Osteoblast (primary cell): ENCODE data around the gene SERPINI1. TPM values are rescaled to one million over a fixed set of nuclear protein-coding genes. Genes with fewer than 3 reads are reported as not detected.

Experiments used
- DNase-seq: peaks from one replicate; pipeline ENCODE4 v3.0.0; 2011; ENCODE audit warnings: low spot score, mixed read lengths; ENCODE audit not compliant: insufficient read length; ENCODE audit errors: missing footprints
- H2AFZ ChIP-seq: 2 replicates; pipeline ENCODE4 v1.6.0; 2011; ENCODE audit warnings: mild to moderate bottlenecking, low read length
- H3K27ac ChIP-seq: 2 replicates; pipeline ENCODE4 v1.5.1; 2011; ENCODE audit warnings: mild to moderate bottlenecking, low read depth, low read length, moderate library complexity
- H3K27me3 ChIP-seq: 2 replicates; pipeline ENCODE4 v1.6.0; 2012; ENCODE audit warnings: mild to moderate bottlenecking, control low read depth, inconsistent platforms, low read length, moderate library complexity; ENCODE audit not compliant: insufficient read depth
- H3K36me3 ChIP-seq: 2 replicates; pipeline ENCODE4 v1.5.1; 2011; ENCODE audit warnings: mild to moderate bottlenecking, low read length, control low read depth, moderate library complexity; ENCODE audit not compliant: insufficient read depth
- H3K4me1 ChIP-seq: 2 replicates; pipeline ENCODE4 v1.5.1; 2011; ENCODE audit warnings: mild to moderate bottlenecking, low read length, control low read depth, moderate library complexity; ENCODE audit not compliant: insufficient read depth
- H3K4me2 ChIP-seq: 2 replicates; pipeline ENCODE4 v1.6.0; 2011; ENCODE audit warnings: mild to moderate bottlenecking, low read length; ENCODE audit not compliant: insufficient read depth
- H3K4me3 ChIP-seq: fragments of 200-600 bp; sonication (generic); 3 replicates; pipeline ENCODE4 v1.5.1; 2012; ENCODE audit warnings: mild to moderate bottlenecking, low read length, inconsistent platforms; ENCODE audit not compliant: insufficient read depth
- H3K79me2 ChIP-seq: 2 replicates; pipeline ENCODE4 v1.6.0; 2012; ENCODE audit warnings: mild to moderate bottlenecking, low read length, control low read depth, inconsistent platforms; ENCODE audit not compliant: insufficient read depth
- H3K9me3 ChIP-seq: 2 replicates; pipeline ENCODE4 v1.5.1; 2011; ENCODE audit warnings: low read depth, low read length, control low read depth
- H4K20me1 ChIP-seq: 2 replicates; pipeline ENCODE4 v1.6.0; 2012; ENCODE audit warnings: mild to moderate bottlenecking, low read length, control low read depth; ENCODE audit not compliant: insufficient read depth
- total RNA-seq: library from RNA; depleted of rRNA; stranded (reverse); fragments of >200 nt; gene quantifications from 2 replicates; pipeline ENCODE4 v1.2.3, GENCODE V29; 2012
- TF ChIP-seq, protein P1 (sequence below): IDR thresholded peaks from 2 replicates; pipeline ENCODE4 v1.5.1; 2011; ENCODE audit warnings: mild to moderate bottlenecking, low read depth, low read length, moderate library complexity; ENCODE audit errors: extremely low read depth

SERPINI1 gene
- total RNA-seq, 1 donor = 1.4 TPM

DNA sequence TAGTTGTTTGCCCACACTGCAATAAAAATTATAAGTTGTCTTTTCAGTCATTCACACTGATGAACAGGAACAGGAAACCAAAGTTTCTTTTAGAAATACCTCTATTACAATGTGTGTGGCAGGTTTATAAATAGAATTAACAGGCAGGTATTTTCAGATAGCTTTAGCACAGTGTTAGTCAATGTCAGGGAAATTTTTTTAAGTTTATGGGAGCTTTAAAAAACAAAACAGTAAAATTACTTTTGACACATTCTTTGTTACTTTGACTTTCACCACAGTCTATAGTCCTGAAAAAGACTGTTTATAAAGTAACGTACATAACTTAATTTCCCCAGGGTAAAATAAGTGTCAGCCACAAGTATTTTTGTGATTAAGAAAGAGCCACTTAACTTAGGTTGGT lies 38.1 kb downstream of the SERPINI1 start:
- Histone ChIP-seq H3K36me3 (no peaks in the 10 kb centered on the region), H2AFZ (no peak overlapping the region), H3K9me3 (no peaks in the 10 kb centered on the region), H3K27ac (no peak overlapping the region), H4K20me1 (no peaks in the 10 kb centered on the region), H3K4me1 (no peaks in the 10 kb centered on the region), H3K4me3 (no peak overlapping the region), H3K4me2 (no peak overlapping the region), H3K79me2 (no peaks in the 10 kb centered on the region), H3K27me3 (no peaks in the 10 kb centered on the region)
- TF ChIP-seq, protein P1, sequence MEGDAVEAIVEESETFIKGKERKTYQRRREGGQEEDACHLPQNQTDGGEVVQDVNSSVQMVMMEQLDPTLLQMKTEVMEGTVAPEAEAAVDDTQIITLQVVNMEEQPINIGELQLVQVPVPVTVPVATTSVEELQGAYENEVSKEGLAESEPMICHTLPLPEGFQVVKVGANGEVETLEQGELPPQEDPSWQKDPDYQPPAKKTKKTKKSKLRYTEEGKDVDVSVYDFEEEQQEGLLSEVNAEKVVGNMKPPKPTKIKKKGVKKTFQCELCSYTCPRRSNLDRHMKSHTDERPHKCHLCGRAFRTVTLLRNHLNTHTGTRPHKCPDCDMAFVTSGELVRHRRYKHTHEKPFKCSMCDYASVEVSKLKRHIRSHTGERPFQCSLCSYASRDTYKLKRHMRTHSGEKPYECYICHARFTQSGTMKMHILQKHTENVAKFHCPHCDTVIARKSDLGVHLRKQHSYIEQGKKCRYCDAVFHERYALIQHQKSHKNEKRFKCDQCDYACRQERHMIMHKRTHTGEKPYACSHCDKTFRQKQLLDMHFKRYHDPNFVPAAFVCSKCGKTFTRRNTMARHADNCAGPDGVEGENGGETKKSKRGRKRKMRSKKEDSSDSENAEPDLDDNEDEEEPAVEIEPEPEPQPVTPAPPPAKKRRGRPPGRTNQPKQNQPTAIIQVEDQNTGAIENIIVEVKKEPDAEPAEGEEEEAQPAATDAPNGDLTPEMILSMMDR = no peak
- DNase-seq = no peak

DNA sequence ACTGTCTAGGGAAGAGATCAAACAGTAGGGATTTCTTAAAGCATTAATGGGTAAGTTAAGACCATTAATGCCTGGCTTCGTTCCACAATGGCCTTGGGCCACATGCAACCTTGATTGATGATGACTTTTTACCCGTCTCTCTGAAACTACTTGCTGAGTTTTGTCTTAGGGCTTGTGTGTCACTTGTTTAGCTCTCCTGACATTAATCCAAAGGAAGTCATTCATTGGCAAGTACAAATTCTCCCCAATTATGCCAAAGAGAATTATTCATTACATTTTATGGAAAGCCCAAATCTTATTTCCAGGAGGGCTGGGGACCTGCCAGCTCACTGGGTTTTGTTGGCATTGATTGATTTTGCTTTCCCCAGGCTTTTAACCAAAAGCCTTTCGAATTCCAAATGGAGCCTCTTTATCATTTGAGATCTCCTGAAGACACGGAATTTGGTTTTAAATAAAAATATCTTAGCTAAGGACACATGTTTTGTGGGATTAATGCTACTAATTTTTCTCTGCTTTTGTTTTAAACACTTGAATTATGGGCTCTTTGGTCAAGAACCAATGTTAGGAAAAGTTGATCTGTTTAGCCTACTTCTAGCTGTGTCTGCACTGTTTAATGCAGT lies 40.7 kb downstream of the SERPINI1 start:
- Histone ChIP-seq H3K36me3 (no peaks in the 10 kb centered on the region), H3K4me3 (no peak overlapping the region), H3K4me1 (no peaks in the 10 kb centered on the region), H3K27me3 (no peaks in the 10 kb centered on the region), H3K27ac (no peak overlapping the region), H3K79me2 (no peaks in the 10 kb centered on the region), H3K4me2 (no peak overlapping the region), H4K20me1 (no peaks in the 10 kb centered on the region), H3K9me3 (no peaks in the 10 kb centered on the region), H2AFZ (no peak overlapping the region)
- TF ChIP-seq, protein P1 = no peak
- DNase-seq = no peak

DNA sequence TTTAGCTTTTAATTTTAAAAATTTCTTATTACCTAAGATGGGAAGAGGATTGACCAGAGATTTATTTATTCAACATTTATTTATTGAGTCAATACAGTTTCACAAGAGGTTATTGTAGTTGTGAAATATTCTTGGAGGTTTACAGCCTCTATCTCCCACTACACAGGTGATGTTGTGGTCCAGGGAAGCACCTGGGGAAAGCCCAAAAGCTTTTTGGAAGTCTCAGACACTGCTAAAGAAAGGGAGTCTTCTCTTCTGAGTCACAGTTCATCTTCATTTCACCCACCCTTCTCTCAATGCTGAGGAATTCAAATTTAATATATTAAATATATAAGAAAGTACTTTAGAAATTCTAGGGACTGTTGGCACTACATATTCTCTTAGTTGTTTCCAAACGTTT lies 41.8 kb downstream of the SERPINI1 start:
- Histone ChIP-seq H3K9me3 (no peaks in the 10 kb centered on the region), H3K27me3 (no peaks in the 10 kb centered on the region), H2AFZ (no peak overlapping the region), H3K79me2 (no peaks in the 10 kb centered on the region), H3K36me3 (no peaks in the 10 kb centered on the region), H3K4me3 (no peak overlapping the region), H3K4me2 (no peak overlapping the region), H3K27ac (no peak overlapping the region), H3K4me1 (no peaks in the 10 kb centered on the region), H4K20me1 (no peaks in the 10 kb centered on the region)
- TF ChIP-seq, protein P1 = no peak
- no peak for DNase-seq

GRCh38 chr3:167780214-167780883 lies 44.8 kb downstream of the SERPINI1 start:
- H3K27me3 ChIP-seq = no peaks in the 10 kb centered on the region
- no peak for DNase-seq
- no peaks in the 10 kb centered on the region for H3K36me3 ChIP-seq
- TF ChIP-seq, protein P1 = no peak
- no peaks in the 10 kb centered on the region for H4K20me1 ChIP-seq
- H3K27ac ChIP-seq = no peak overlapping the region
- H3K4me1 ChIP-seq = no peaks in the 10 kb centered on the region
- H3K4me2 ChIP-seq = no peak overlapping the region
- H3K4me3 ChIP-seq = no peak overlapping the region
- H3K9me3 ChIP-seq = no peaks in the 10 kb centered on the region
- no peaks in the 10 kb centered on the region for H3K79me2 ChIP-seq
- H2AFZ ChIP-seq = no peak overlapping the region
